ENCODE measurements around the gene MESD.

GRCh38 chr15:81025721-81026370, 36.2 kb upstream of the MESD start:
- TF ChIP-seq, protein P1, sequence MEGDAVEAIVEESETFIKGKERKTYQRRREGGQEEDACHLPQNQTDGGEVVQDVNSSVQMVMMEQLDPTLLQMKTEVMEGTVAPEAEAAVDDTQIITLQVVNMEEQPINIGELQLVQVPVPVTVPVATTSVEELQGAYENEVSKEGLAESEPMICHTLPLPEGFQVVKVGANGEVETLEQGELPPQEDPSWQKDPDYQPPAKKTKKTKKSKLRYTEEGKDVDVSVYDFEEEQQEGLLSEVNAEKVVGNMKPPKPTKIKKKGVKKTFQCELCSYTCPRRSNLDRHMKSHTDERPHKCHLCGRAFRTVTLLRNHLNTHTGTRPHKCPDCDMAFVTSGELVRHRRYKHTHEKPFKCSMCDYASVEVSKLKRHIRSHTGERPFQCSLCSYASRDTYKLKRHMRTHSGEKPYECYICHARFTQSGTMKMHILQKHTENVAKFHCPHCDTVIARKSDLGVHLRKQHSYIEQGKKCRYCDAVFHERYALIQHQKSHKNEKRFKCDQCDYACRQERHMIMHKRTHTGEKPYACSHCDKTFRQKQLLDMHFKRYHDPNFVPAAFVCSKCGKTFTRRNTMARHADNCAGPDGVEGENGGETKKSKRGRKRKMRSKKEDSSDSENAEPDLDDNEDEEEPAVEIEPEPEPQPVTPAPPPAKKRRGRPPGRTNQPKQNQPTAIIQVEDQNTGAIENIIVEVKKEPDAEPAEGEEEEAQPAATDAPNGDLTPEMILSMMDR (IDR thresholded peaks at IDR 0.05), result no peak
- no peak for TF ChIP-seq POLR2A (IDR thresholded peaks at IDR 0.05)

All from Peyer's patch (tissue), 4 donors.